Measurements from ENCODE around the gene MEAK7. TPM values are rescaled to one million over a fixed set of nuclear protein-coding genes. Genes with fewer than 3 reads are reported as not detected.

Gene MEAK7
- total RNA-seq, 1 donor from 2014 or later, result 18.4 TPM

DNA sequence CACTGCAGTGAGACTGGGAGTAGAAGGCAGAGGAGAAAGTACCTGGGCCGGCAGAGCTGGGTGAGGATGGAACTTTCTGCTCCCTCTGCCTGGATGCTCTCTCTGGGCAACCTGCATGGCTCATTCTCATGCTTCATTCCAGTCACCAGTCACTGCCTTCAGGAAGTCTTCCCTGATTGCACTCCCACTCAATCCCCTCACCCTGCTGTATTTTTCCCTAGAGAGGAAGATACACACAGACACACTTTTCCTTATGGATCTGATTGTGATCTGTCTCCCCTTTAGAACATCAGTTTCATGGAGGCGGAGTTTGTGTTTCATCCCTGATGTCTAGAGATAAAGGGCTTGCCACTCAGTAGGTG lies 44.9 kb downstream of the MEAK7 start:
- H3K27ac Mint-ChIP-seq, result no peak overlapping the region

DNA sequence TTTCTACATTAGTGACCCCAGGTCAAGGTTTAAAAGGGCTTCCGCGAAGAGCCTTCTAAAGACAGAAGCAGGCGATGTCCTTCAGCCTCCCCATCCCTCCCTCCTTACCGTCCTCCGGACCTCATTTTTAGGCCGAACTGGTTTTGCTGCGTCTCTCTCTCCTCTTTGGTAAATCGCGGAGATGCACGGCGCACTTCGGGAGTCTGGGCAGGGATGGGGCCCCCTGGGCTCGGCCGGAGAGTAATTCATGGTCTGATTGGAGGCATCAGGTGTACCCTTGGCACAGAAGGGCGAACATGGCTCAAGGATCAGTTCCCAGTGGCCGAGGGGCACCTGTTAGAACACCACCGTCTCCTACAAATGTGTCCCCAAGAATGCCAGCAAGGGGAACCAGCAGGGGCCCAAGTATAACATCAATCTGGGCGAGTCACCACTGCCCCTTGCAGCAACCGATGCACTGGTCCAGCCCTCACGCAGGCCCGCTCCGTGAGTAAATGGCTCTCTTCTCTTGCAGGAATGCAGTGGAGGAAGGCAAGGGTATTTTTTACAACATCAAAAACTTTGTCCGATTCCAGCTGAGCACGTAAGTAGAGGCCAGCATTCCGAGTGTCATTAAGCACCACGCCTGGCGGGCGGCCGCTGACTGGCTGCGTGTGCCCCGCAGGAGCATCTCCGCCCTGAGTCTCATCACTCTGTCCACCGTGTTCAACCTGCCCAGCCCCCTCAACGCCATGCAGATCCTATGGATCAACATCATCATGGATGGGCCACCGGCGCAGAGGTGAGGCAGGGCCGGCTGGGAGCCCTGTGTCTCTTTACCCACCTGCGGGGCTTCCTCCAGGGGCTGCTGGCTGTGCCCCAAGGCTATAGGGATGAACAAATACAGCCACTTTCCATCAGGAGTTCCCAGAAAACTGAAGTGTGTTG lies 45.6 kb downstream of the MEAK7 start:
- H3K4me2 ChIP-seq, result no peak overlapping the region
- DNase-seq (ENCODE audit: low spot score), result no peak
- no peak overlapping the region for H3K9ac ChIP-seq
- no peak overlapping the region for H2AFZ ChIP-seq (replicated peaks)
- H3K9me3 ChIP-seq (ENCODE audit: low read depth), result no peaks in the 10 kb centered on the region
- no peaks in the 10 kb centered on the region for H4K20me1 ChIP-seq (ENCODE audit: low read depth)
- peak overlapping the region; percentile 29 for H3K27ac Mint-ChIP-seq
- TF ChIP-seq EZH2 (IDR thresholded peaks at IDR 0.05) (no peak), EZH2phosphoT487 (IDR thresholded peaks at IDR 0.05) (no peak)
- TF ChIP-seq, protein P1, sequence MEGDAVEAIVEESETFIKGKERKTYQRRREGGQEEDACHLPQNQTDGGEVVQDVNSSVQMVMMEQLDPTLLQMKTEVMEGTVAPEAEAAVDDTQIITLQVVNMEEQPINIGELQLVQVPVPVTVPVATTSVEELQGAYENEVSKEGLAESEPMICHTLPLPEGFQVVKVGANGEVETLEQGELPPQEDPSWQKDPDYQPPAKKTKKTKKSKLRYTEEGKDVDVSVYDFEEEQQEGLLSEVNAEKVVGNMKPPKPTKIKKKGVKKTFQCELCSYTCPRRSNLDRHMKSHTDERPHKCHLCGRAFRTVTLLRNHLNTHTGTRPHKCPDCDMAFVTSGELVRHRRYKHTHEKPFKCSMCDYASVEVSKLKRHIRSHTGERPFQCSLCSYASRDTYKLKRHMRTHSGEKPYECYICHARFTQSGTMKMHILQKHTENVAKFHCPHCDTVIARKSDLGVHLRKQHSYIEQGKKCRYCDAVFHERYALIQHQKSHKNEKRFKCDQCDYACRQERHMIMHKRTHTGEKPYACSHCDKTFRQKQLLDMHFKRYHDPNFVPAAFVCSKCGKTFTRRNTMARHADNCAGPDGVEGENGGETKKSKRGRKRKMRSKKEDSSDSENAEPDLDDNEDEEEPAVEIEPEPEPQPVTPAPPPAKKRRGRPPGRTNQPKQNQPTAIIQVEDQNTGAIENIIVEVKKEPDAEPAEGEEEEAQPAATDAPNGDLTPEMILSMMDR (IDR thresholded peaks at IDR 0.05), result no peak
- H3K27me3 Mint-ChIP-seq (ENCODE audit: insufficient read depth, low read depth), result peaks cover 5% of the 10 kb centered on the region
- no peak overlapping the region for H3K4me3 Mint-ChIP-seq
- no peaks in the 10 kb centered on the region for H3K36me3 ChIP-seq
- no peaks in the 10 kb centered on the region for H3K4me1 Mint-ChIP-seq
- no peaks in the 10 kb centered on the region for H3K79me2 ChIP-seq (ENCODE audit: low read depth)
- no peaks in the 10 kb centered on the region for H3K4me1 ChIP-seq
- H3K4me3 ChIP-seq, result no peak overlapping the region
- H3K36me3 Mint-ChIP-seq, result peaks cover 4% of the 10 kb centered on the region
- H3K27me3 ChIP-seq, result no peaks in the 10 kb centered on the region
- H3F3A ChIP-seq (ENCODE audit: low read depth), result no peaks in the 10 kb centered on the region
- no peak overlapping the region for H3K27ac ChIP-seq
- no peaks in the 10 kb centered on the region for H3K9me3 Mint-ChIP-seq

More for the DNA sequence above, 44.9 kb downstream of the MEAK7 start:
- Mint-ChIP-seq H3K27me3 (ENCODE audit: insufficient read depth, low read depth) (peaks cover 5% of the 10 kb centered on the region), H3K36me3 (peaks cover 4% of the 10 kb centered on the region), H3K9me3 (no peaks in the 10 kb centered on the region), H3K4me1 (no peaks in the 10 kb centered on the region), H3K4me3 (no peak overlapping the region)
- H4K20me1 ChIP-seq (ENCODE audit: low read depth), result no peaks in the 10 kb centered on the region
- no peak overlapping the region for H3K4me3 ChIP-seq
- H3K27ac ChIP-seq, result no peak overlapping the region
- no peaks in the 10 kb centered on the region for H3K79me2 ChIP-seq (ENCODE audit: low read depth)
- no peaks in the 10 kb centered on the region for H3K4me1 ChIP-seq
- no peak overlapping the region for H3K4me2 ChIP-seq
- DNase-seq (ENCODE audit: low spot score), result no peak
- no peaks in the 10 kb centered on the region for H3K27me3 ChIP-seq
- no peak overlapping the region for H2AFZ ChIP-seq (replicated peaks)
- TF ChIP-seq EZH2phosphoT487 (IDR thresholded peaks at IDR 0.05) (no peak), EZH2 (IDR thresholded peaks at IDR 0.05) (no peak)
- TF ChIP-seq, protein P1 (IDR thresholded peaks at IDR 0.05), result no peak
- H3K9ac ChIP-seq, result no peak overlapping the region
- H3K9me3 ChIP-seq (ENCODE audit: low read depth), result no peaks in the 10 kb centered on the region
- H3F3A ChIP-seq (ENCODE audit: low read depth), result no peaks in the 10 kb centered on the region
- H3K36me3 ChIP-seq, result no peaks in the 10 kb centered on the region

DNA sequence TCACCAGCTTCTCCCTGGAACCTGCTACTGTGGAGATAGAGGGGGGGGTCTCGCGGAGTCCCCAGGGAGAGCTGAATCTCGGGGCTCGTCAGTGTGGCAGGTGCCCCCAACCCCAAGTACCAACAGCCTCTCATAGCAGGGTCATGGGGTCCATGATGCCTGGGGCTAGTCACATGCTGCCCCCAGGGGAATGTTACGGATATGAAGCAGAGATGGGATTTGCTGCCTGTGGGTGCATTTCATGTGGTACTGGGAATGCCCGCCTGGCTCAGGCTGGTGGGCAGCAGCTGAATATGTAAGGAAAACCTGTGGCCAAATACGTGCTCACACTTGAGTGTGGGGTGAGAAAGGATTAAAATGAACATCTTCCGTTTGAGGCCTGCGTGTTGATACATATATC lies 49.4 kb downstream of the MEAK7 start:
- H3K27ac Mint-ChIP-seq, result no peak overlapping the region
- Histone ChIP-seq H3K4me1 (no peaks in the 10 kb centered on the region), H3K27ac (no peak overlapping the region), H2AFZ (replicated peaks) (no peak overlapping the region), H3K4me3 (no peak overlapping the region), H3K4me2 (no peak overlapping the region), H3F3A (ENCODE audit: low read depth) (no peaks in the 10 kb centered on the region), H3K9me3 (ENCODE audit: low read depth) (no peaks in the 10 kb centered on the region), H3K36me3 (no peaks in the 10 kb centered on the region), H3K27me3 (no peaks in the 10 kb centered on the region), H3K9ac (no peak overlapping the region), H3K79me2 (ENCODE audit: low read depth) (no peaks in the 10 kb centered on the region), H4K20me1 (ENCODE audit: low read depth) (no peaks in the 10 kb centered on the region)
- no peak for DNase-seq (ENCODE audit: low spot score)
- TF ChIP-seq EZH2phosphoT487 (IDR thresholded peaks at IDR 0.05), result no peak
- TF ChIP-seq EZH2 (IDR thresholded peaks at IDR 0.05), result no peak
- TF ChIP-seq, protein P1 (IDR thresholded peaks at IDR 0.05), result no peak
- H3K36me3 Mint-ChIP-seq, result no peaks in the 10 kb centered on the region
- peaks cover 4% of the 10 kb centered on the region for H3K27me3 Mint-ChIP-seq (ENCODE audit: insufficient read depth, low read depth)
- H3K9me3 Mint-ChIP-seq, result peaks cover 2% of the 10 kb centered on the region
- H3K4me3 Mint-ChIP-seq, result no peak overlapping the region
- peaks cover 6% of the 10 kb centered on the region for H3K4me1 Mint-ChIP-seq

Other genes starting within 250 kb of the MEAK7 start
- gene WFDC1, start 209.8 kb downstream of the MEAK7 start, total RNA-seq (ENCODE audit: low replicate concordance), result not detected in 2 replicates
- 0.71 TPM in 1 of 2 replicates, not detected in the other for gene ATP2C2, start 136.1 kb downstream of the MEAK7 start, total RNA-seq (ENCODE audit: low replicate concordance)
- 46.9 and 93.7 TPM in 2 replicates for gene COTL1, start 113.4 kb upstream of the MEAK7 start, total RNA-seq (ENCODE audit: low replicate concordance)
- gene KLHL36, start 143.9 kb upstream of the MEAK7 start, total RNA-seq (ENCODE audit: low replicate concordance), result 15.9 and 25.3 TPM in 2 replicates
- 117 and 130 TPM in 2 replicates for gene USP10, start 195.3 kb upstream of the MEAK7 start, total RNA-seq (ENCODE audit: low replicate concordance)

Measured in neural progenitor cell (in vitro differentiated cells).